Omental fat pad (tissue), 4 donors: ENCODE data around the gene TRAFD1. TPM values are rescaled to one million over a fixed set of nuclear protein-coding genes. Genes with fewer than 3 reads are reported as not detected.

ENCODE experiments used
- ATAC-seq: fragments of 150-250 bp; one replicate; pipeline ENCODE4 v1.9.1; 2016; ENCODE audit warnings: mild to moderate bottlenecking, moderate library complexity; ENCODE audit not compliant: low FRiP score
- DNase-seq: peaks from one replicate; pipeline ENCODE4 v3.0.0-alpha.2; 2019; ENCODE audit warnings: low spot score
- CTCF ChIP-seq, 3 donors: fragments of 450-650 bp; IDR thresholded peaks; one replicate each; pipeline ENCODE4 v1.5.1; 2016 to 2017; ENCODE audit warnings: antibody characterized with exemption in 3 of 3, mild to moderate bottlenecking in 3 of 3, moderate library complexity in 2 of 3
- total RNA-seq, 4 donors: library from RNA; depleted of rRNA; stranded (reverse); fragments of >200 nt; gene quantifications; one replicate each; pipeline ENCODE4 v1.1.0, GENCODE V29; 2016

The TRAFD1 gene
- total RNA-seq, 4 donors from 2014 or later = 25.1 to 44.3 (median 29.8) TPM

GRCh38 chr12:112130441-112130998, 5.2 kb downstream of the TRAFD1 start:
- TF ChIP-seq CTCF (IDR thresholded peaks at IDR 0.05) = no peak
- ATAC-seq = no peak
- no peak for DNase-seq

- DNase-seq (no peak), ATAC-seq (no peak)
- no peak for TF ChIP-seq CTCF (IDR thresholded peaks at IDR 0.05)
Measured at GRCh38 chr12:112131686-112132085, 6.3 kb downstream of the TRAFD1 start.

- ATAC-seq = no peak
- no peak for DNase-seq
- TF ChIP-seq CTCF (IDR thresholded peaks at IDR 0.05) = no peak
Measured at GRCh38 chr12:112133418-112133817, 8.1 kb downstream of the TRAFD1 start.

- no peak for ATAC-seq
- DNase-seq = no peak
- no peak for TF ChIP-seq CTCF (IDR thresholded peaks at IDR 0.05)
Measured at GRCh38 chr12:112134731-112135130, 9.4 kb downstream of the TRAFD1 start.

GRCh38 chr12:112140728-112141127, 15.4 kb downstream of the TRAFD1 start:
- no peak for DNase-seq
- no peak for ATAC-seq
- TF ChIP-seq CTCF (IDR thresholded peaks at IDR 0.05) = no peak

GRCh38 chr12:112146123-112146522, 20.8 kb downstream of the TRAFD1 start:
- DNase-seq (no peak), ATAC-seq (no peak)
- no peak for TF ChIP-seq CTCF (IDR thresholded peaks at IDR 0.05)

GRCh38 chr12:112148031-112148513, 22.7 kb downstream of the TRAFD1 start:
- no peak for ATAC-seq
- DNase-seq = no peak
- no peak for TF ChIP-seq CTCF (IDR thresholded peaks at IDR 0.05)
